ENCODE results near the gene LENEP. TPM values are rescaled to one million over a fixed set of nuclear protein-coding genes. Genes with fewer than 3 reads are reported as not detected.

The LENEP gene
- total RNA-seq, 1 donor from 2014 or later, result not detected

DNA sequence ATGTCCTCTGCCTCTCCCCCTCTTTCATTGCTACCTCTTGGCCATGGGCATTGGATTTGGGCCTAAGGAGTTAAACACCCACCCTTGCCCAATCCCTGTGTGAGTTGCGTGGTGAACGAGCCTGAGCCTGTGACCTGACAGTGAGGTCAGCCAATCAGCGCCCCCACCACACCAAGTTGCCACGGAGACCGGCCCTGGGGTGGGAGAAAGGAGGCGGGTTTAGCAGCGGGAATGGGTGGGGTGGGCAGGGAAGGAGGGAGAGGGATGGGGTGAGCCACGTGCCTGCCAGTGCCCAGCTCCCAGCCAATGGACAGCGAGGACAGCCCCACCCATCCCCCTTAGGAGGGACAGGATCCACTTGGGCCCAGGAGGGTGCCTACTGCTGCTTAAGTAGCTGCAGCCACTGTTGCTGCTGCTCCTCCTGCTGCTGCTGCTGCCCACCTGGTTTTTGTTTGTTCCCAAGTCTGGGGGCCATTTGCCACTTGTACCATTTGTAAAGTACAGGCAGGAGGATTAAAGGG, 18.7 kb downstream of the LENEP start:
- H3K36me3 ChIP-seq, result peaks cover 34% of the 10 kb centered on the region
- H3K27me3 ChIP-seq (ENCODE audit: low read depth), result no peaks in the 10 kb centered on the region
- ATAC-seq, result peak; percentile 66 to 68
- no peaks in the 10 kb centered on the region for H3K9me3 ChIP-seq
- TF ChIP-seq, protein P1, sequence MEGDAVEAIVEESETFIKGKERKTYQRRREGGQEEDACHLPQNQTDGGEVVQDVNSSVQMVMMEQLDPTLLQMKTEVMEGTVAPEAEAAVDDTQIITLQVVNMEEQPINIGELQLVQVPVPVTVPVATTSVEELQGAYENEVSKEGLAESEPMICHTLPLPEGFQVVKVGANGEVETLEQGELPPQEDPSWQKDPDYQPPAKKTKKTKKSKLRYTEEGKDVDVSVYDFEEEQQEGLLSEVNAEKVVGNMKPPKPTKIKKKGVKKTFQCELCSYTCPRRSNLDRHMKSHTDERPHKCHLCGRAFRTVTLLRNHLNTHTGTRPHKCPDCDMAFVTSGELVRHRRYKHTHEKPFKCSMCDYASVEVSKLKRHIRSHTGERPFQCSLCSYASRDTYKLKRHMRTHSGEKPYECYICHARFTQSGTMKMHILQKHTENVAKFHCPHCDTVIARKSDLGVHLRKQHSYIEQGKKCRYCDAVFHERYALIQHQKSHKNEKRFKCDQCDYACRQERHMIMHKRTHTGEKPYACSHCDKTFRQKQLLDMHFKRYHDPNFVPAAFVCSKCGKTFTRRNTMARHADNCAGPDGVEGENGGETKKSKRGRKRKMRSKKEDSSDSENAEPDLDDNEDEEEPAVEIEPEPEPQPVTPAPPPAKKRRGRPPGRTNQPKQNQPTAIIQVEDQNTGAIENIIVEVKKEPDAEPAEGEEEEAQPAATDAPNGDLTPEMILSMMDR (IDR thresholded peaks at IDR 0.05), result no peak
- H3K4me1 ChIP-seq, result peaks cover 89% of the 10 kb centered on the region
- H3K27ac ChIP-seq, result peak overlapping the region; percentile 76
- DNase-seq, result peak; percentile 85
- no peak overlapping the region for H3K4me3 ChIP-seq
- intact Hi-C loops (cut with DNase I), result no loop called here

GRCh38 chr1:155012776-155013602, 19.6 kb downstream of the LENEP start:
- Histone ChIP-seq H3K27ac (no peak overlapping the region), H3K9me3 (no peaks in the 10 kb centered on the region), H3K4me1 (peaks cover 89% of the 10 kb centered on the region), H3K27me3 (ENCODE audit: low read depth) (no peaks in the 10 kb centered on the region), H3K36me3 (peaks cover 34% of the 10 kb centered on the region), H3K4me3 (peak overlapping the region; percentile 1)
- no peak for ATAC-seq
- TF ChIP-seq, protein P1 (IDR thresholded peaks at IDR 0.05), result no peak
- intact Hi-C loops (cut with DNase I), result no loop called here
- no peak for DNase-seq

- intact Hi-C loops (cut with DNase I), result no loop called here
- Histone ChIP-seq H3K27ac (no peak overlapping the region), H3K4me1 (peaks cover 89% of the 10 kb centered on the region), H3K36me3 (peaks cover 34% of the 10 kb centered on the region), H3K4me3 (no peak overlapping the region), H3K27me3 (ENCODE audit: low read depth) (no peaks in the 10 kb centered on the region), H3K9me3 (no peaks in the 10 kb centered on the region)
- ATAC-seq (no peak), DNase-seq (no peak)
- TF ChIP-seq, protein P1 (IDR thresholded peaks at IDR 0.05), result no peak
Observed at GRCh38 chr1:155013632-155014031, 20.2 kb downstream of the LENEP start.

- no peak overlapping the region for H3K27ac ChIP-seq
- H3K36me3 ChIP-seq, result peaks cover 34% of the 10 kb centered on the region
- H3K4me1 ChIP-seq, result peaks cover 86% of the 10 kb centered on the region
- H3K4me3 ChIP-seq, result no peak overlapping the region
- TF ChIP-seq, protein P1 (IDR thresholded peaks at IDR 0.05), result no peak
- intact Hi-C loops (cut with DNase I), result no loop called here
- ATAC-seq (no peak), DNase-seq (no peak)
- no peaks in the 10 kb centered on the region for H3K9me3 ChIP-seq
- H3K27me3 ChIP-seq (ENCODE audit: low read depth), result no peaks in the 10 kb centered on the region
Observed at GRCh38 chr1:155014709-155015508, 21.5 kb downstream of the LENEP start.

- no peak for ATAC-seq
- peak overlapping the region; percentile 18 for H3K27ac ChIP-seq
- intact Hi-C loops (cut with DNase I), result no loop called here
- no peak overlapping the region for H3K4me3 ChIP-seq
- H3K36me3 ChIP-seq, result peaks cover 34% of the 10 kb centered on the region
- no peaks in the 10 kb centered on the region for H3K9me3 ChIP-seq
- no peaks in the 10 kb centered on the region for H3K27me3 ChIP-seq (ENCODE audit: low read depth)
- no peak for DNase-seq
- TF ChIP-seq, protein P1 (IDR thresholded peaks at IDR 0.05), result no peak
- H3K4me1 ChIP-seq, result peaks cover 79% of the 10 kb centered on the region
Observed at GRCh38 chr1:155015527-155016230, 22.3 kb downstream of the LENEP start.

Measured in lower lobe of right lung (tissue), 2 donors.